AG08395 (cell line): ENCODE results near the gene CIB2.

Experiments used
- DNase-seq: peaks from one replicate; pipeline ENCODE4 v3.0.0; 2012; ENCODE audit warnings: mixed read lengths, low spot score

Gene CIB2

GRCh38 chr15:78149068-78149804, 18.0 kb upstream of the CIB2 start, which contains the start of gene IDH3A:
IDH3A (plus strand) TSS chr15:78149362; CDS start chr15:78149404, 42 bp downstream.
- peak; percentile 100 for DNase-seq

- DNase-seq: no peak
Measured at GRCh38 chr15:78148392-78149067, 17.3 kb upstream of the CIB2 start.

DNA sequence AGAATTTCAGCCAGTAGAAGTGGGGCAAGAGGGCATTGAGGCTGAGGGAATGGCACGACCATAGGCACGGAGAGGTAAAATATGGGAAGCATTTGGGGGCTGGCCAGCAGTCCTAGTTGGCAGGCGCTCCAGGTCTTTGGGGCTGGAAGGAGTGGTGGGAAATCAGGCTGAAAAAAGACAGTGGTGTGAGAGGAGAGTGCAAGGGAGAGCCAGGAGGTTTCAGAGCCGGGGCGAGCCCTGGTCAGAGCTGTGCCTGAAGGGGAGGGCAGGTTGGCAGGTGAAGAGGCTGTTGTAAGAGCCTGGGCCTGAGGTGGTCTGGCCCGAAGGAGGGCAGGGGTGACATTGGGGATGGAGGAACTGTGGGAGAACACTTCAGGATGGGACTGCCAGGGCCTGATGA, 16.3 kb upstream of the CIB2 start:
- DNase-seq: no peak

- DNase-seq: no peak
Measured at GRCh38 chr15:78146425-78147154, 15.3 kb upstream of the CIB2 start.

GRCh38 chr15:78142332-78142731, 11.1 kb upstream of the CIB2 start:
- no peak for DNase-seq

- DNase-seq: no peak
Measured at GRCh38 chr15:78140292-78140691, 9.0 kb upstream of the CIB2 start.

GRCh38 chr15:78139578-78139977, 8.3 kb upstream of the CIB2 start:
- no peak for DNase-seq

- no peak for DNase-seq
Measured at GRCh38 chr15:78133801-78134200, 2.6 kb upstream of the CIB2 start.

DNA sequence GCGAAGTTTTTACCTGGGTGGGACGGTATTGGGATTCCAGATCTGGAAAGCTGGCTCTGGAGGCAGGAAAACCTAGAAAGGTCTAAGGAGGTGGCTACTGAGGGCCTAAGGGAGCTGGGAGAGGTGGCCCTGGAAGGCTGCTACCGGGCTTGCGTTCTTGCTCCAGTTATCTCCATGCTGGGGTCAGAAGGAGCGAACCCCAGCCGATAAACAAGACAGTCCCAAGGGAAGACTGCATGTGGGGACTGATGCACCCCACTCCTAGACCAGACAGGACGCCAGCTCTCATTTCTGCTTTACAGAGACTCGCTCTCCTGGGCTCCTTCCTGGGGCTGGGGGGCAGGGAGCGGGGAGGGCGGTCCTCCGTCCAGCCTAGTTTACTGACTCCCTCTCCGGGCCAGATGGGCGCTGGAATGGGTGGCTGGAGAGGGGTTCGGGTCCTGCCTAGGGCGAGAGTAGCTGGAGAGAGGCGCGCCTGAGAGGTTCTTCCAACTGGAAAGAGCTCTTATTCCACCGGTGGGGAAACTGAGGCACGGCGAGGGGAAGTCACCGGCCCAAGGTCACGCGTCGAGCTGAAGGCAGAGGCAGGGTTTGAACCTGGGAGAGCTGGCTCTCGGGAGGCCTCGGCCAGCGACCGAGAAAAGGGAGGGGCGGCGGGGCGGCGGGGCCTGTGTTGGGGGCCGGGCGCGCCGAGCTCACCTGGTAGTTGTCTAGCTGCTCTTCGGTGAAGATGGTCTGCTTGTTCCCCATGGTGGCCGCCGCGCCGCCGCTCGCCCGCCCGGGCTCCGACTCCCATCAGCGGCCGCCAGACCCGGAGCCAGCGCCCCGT, 565 bp downstream of the CIB2 start:
- no peak for DNase-seq

DNA sequence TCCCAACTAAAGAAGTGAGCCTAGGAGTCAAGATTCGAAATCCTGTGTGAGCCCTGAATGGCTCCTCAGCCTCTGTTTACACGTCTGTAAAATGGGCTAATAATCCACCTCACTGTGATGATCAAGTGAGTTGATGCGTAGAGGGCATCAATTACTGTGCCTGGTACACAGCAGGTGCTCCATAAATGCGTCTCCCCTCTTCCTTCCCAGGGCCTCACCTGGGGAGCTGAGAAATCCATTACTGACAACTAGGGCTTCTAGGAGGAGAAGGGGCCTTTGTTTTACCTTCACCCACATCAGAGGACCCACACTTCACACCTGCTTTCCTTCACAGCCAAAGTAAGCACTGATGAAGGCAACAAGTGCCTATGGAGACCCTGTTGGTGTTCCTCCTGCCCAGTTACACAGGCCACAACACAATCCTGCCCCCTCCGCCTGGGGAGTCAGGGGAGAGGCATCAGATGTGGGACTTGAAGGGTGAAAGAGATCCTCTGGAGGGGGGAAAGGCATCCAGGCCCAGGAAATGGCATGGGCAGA, 1.4 kb downstream of the CIB2 start:
- no peak for DNase-seq

GRCh38 chr15:78129077-78129750, 2.0 kb downstream of the CIB2 start:
- no peak for DNase-seq

DNA sequence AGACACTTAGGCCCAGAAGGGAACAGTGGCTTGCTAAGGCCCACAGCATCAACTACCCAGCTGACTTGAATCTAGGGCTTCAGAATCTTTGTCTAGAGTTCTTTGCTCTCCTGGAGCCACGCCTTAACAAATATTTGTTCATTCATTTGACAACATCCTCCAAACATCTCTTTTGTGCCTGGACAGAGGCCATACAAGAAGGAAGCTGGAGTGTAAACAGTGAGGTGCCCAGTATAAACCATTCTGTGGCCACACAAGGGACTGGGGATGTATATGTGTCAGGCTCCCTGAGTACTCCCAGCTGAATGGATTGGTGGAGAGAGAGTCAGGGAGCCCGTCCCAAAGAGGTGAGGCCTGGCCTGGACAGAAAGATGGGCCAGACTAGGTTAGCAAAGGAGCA, 3.4 kb downstream of the CIB2 start:
- no peak for DNase-seq

- DNase-seq: no peak
Measured at GRCh38 chr15:78125267-78125666, 6.0 kb downstream of the CIB2 start.

DNA sequence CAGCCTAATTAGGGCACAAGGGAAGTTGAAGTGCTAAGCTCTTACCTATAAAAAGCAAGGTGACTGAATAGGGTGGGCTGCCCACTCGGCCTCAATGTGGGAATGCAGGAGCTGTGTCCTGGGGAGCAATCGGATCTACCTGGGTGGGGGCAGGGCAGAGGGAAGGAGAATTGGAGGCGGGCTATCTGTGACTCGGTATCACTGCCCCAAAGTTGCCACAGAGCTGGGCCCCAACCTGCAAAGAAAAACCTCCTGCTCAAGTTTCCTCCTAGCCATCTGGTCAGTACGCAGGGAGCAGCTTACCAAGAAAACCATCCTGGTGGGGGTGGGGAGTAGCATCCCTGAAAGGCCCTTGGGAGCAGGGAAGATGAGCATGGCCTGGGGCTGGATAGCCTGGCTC, 10.7 kb downstream of the CIB2 start:
- DNase-seq: no peak

- DNase-seq: no peak
Measured at GRCh38 chr15:78112551-78112950, 18.7 kb downstream of the CIB2 start.

DNA sequence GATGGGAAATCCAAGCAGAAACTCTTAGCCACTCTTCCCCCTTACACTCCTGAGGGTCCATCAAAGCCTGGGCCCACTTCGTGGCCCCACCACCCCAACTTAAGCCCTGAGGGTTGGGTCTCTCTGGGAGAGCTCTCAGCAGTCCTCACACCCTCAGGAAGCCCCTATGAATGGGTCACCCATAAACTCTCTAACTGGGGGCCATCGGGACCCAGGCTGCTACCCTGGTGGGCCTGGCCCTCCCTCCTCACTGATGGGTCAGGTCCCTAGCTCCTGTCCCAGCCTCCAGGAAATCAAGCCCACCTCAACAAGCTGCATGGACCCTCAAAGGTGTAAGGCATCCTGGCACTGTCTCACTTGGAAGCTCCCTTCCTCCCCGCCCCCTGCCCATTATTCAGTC, 19.5 kb downstream of the CIB2 start:
- DNase-seq: no peak

- DNase-seq: no peak
Measured at GRCh38 chr15:78110916-78111475, 20.2 kb downstream of the CIB2 start.

DNA sequence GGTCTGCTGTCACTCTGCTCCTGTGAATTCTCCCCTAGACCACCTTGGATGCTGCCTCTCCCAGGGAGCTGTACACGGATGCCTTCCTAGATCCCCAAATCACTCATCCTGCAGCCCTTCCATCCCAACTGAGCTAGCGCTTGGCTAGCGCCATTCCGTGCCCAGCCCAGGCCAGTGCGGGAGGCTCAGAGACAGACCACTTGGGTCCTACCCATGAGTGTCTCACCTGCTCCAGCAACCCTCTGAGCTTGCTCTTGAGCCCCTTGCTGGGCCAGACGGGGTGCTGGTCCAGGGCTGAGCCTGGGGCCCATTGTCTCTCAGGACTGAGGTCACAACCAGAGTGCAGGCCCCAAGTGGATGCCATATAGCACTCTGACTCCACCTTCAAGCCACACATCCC, 21.1 kb downstream of the CIB2 start:
- no peak for DNase-seq

DNA sequence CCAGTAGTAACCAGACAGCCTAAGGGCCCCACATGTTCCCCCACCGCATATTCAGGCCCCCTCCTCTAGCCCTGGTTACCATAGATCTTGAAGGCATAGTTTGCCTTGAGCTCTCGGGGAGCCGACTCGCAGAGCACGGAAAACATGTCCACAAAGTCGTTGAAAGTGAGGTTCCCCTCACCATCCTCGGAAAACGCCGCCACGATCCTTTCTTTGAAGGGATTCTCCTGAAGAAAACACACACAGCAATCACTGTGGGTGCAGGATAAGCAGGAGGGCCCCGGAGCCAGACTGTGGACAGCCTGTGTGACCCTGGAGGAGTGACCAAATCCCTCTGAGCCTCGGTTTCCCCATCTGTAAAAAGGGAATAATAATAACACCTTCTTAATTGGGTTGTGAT, 22.1 kb downstream of the CIB2 start:
- DNase-seq: no peak

DNA sequence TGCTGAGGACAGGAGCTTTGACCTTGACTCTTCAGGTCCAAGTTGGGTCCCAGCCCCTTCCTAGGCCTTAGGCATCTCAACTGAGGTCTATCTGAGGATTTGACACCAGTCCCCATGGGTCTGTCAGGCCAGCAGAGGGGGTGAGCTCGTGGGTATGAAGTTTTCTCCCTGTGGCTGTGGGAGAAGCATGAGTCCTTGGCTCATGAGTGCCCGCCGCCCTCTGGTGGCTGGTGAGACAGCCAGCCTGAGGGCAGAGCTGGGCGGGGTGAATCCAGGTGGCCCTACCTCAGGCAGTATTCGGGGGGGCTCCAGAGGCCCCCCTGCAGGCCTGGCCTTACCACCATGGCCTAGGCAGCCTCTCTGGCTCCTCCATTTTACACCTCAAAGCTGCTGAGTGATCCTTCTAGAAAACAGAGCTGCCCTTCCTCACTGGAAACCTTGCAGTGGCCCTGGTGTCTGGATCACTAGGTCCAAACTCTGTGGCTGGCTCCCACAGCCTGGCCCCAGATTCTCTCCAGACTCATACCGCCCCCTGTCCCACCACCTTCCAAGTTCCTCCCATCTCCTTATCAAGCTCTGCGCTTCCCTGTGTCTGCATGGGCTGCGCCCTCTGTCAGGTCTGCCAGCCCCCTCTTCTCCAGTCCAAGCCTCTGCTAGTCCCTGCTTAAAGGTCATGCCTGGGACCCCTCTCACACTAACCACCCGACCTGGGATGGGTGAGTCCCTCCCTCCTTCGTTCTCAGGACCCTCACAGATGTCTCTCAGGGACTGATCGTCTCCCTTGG, 22.8 kb downstream of the CIB2 start:
- DNase-seq: peak; percentile 92
